ENCODE results near the gene NTRK2. TPM values are rescaled to one million over a fixed set of nuclear protein-coding genes. Genes with fewer than 3 reads are reported as not detected.

The NTRK2 gene
- total and polyA plus RNA-seq, 2 experiments from 2014 or later = 0.99 to 3.7 TPM

DNA sequence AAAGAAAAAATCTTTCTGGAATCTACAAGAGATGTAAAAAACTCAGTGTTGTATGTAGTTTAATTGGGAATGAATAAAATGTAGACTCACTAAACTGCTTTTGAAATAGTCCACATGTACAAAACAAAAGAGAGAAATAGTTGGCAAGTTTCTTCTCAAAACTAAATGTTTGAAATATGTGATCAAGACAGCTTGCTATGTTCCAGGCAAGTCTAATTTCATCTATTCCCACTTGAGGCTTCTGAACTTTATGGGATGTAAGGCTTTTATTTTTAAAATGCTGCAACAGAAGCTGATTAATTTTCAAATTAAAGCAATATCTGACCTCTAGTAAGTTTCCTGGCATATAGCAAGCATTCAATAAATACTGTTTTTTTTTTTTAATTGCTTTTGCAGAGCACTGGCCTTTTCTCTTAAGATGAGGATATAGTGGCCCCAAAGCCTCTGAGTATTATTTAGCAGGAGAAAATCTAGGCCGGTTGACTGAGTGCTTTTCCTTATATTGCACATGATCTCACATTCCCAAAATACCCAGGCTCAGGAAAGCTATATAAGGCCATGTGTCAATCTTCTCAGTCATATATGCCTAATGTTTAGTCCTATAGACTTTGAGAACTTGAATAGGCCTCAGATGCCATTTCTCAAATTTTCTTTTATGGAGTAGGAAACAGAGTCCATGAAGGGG, 183.2 kb downstream of the NTRK2 start:
- TF ChIP-seq EZH2 (IDR thresholded peaks at IDR 0.05; ENCODE audit: borderline replicate concordance) = no peak
- TF ChIP-seq, protein P1, sequence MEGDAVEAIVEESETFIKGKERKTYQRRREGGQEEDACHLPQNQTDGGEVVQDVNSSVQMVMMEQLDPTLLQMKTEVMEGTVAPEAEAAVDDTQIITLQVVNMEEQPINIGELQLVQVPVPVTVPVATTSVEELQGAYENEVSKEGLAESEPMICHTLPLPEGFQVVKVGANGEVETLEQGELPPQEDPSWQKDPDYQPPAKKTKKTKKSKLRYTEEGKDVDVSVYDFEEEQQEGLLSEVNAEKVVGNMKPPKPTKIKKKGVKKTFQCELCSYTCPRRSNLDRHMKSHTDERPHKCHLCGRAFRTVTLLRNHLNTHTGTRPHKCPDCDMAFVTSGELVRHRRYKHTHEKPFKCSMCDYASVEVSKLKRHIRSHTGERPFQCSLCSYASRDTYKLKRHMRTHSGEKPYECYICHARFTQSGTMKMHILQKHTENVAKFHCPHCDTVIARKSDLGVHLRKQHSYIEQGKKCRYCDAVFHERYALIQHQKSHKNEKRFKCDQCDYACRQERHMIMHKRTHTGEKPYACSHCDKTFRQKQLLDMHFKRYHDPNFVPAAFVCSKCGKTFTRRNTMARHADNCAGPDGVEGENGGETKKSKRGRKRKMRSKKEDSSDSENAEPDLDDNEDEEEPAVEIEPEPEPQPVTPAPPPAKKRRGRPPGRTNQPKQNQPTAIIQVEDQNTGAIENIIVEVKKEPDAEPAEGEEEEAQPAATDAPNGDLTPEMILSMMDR (IDR thresholded peaks at IDR 0.05; ENCODE audit: poor library complexity) = no peak
- Histone ChIP-seq H3K27me3 (no peaks in the 10 kb centered on the region), H3K79me2 (no peaks in the 10 kb centered on the region), H4K20me1 (ENCODE audit: insufficient read depth, poor library complexity, severe bottlenecking) (no peaks in the 10 kb centered on the region), H3K4me2 (no peak overlapping the region), H3K9me2 (replicated peaks; ENCODE audit: insufficient read depth) (no peaks in the 10 kb centered on the region), H3K9me3 (ENCODE audit: low read depth) (no peaks in the 10 kb centered on the region), H2AFZ (no peak overlapping the region), H3K27ac (no peak overlapping the region), H3K4me3 (no peak overlapping the region), H3K4me1 (ENCODE audit: insufficient read depth) (peaks cover 7% of the 10 kb centered on the region), H3K36me3 (replicated peaks; ENCODE audit: insufficient read depth, low read depth) (no peaks in the 10 kb centered on the region)
- DNase-seq (ENCODE audit: low spot score) = no peak
- 76% methylated on average over 1 of the region's 1 CpG for WGBS (ENCODE audit: low lambda C conversion rate, missing lambda C conversion rate)

DNA sequence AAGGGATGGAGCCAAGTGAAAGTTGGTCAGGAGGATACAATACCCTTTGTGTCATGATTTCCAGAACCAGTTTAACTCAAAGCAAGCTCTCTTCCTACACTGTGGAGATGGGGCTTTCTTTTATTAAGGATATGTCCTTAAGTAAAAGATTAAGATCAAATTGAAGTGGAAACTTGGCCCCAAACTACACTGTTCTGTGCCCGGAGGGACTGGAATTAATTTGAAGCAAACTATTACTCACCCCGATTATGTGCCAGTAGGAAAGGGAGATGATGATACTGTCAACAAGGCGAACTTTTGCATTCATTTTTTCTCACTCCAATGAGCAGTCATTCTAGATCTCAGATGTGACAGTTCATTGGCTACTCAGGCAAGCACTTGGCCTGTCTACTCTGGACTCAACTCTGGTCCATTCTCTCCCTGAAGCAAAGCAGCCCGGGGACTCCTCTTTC, 186.7 kb downstream of the NTRK2 start:
- H3K9me3 ChIP-seq (ENCODE audit: low read depth) = no peaks in the 10 kb centered on the region

DNA sequence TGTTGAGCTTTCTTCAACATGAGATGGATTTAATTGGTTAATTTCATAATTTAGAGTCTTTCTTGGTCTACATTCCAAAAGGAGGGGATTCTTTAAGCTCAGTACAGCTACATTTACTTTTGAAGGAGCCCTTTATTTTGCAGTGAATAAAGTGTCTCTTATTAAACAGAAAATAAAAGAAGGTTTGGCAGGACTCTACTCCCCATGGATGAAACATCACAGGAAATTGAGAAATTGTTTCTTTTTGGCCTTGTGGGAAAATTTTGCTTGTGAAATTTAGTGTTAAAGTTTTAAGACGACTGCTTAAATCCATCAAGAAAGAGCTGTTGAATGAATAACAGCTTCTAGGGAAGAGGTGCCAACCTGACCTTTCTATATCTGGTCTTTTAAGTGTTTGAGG, 187.7 kb downstream of the NTRK2 start:
- TF ChIP-seq, protein P1 (IDR thresholded peaks at IDR 0.05; ENCODE audit: poor library complexity) = no peak
- H3K79me2 ChIP-seq = no peaks in the 10 kb centered on the region
- H3K9me3 ChIP-seq (ENCODE audit: low read depth) = no peaks in the 10 kb centered on the region
- H3K4me1 ChIP-seq (ENCODE audit: insufficient read depth) = peaks cover 4% of the 10 kb centered on the region
- no peak overlapping the region for H3K4me2 ChIP-seq
- H3K27me3 ChIP-seq = no peaks in the 10 kb centered on the region
- no peaks in the 10 kb centered on the region for H3K9me2 ChIP-seq (replicated peaks; ENCODE audit: insufficient read depth)
- no peaks in the 10 kb centered on the region for H3K36me3 ChIP-seq (replicated peaks; ENCODE audit: insufficient read depth, low read depth)
- no peak overlapping the region for H2AFZ ChIP-seq
- WGBS (ENCODE audit: low lambda C conversion rate, missing lambda C conversion rate) = 61% methylated on average over 1 of the region's 1 CpG
- no peak overlapping the region for H3K4me3 ChIP-seq
- H4K20me1 ChIP-seq (ENCODE audit: insufficient read depth, poor library complexity, severe bottlenecking) = no peaks in the 10 kb centered on the region
- no peak overlapping the region for H3K27ac ChIP-seq
- no peak for DNase-seq (ENCODE audit: low spot score)

More for the DNA sequence above, 186.7 kb downstream of the NTRK2 start:
- Histone ChIP-seq H3K27me3 (no peaks in the 10 kb centered on the region), H3K4me2 (no peak overlapping the region), H3K4me3 (no peak overlapping the region), H3K36me3 (replicated peaks; ENCODE audit: insufficient read depth, low read depth) (no peaks in the 10 kb centered on the region), H3K9me2 (replicated peaks; ENCODE audit: insufficient read depth) (no peaks in the 10 kb centered on the region), H3K4me1 (ENCODE audit: insufficient read depth) (peaks cover 7% of the 10 kb centered on the region), H4K20me1 (ENCODE audit: insufficient read depth, poor library complexity, severe bottlenecking) (no peaks in the 10 kb centered on the region), H3K27ac (no peak overlapping the region), H2AFZ (no peak overlapping the region), H3K79me2 (no peaks in the 10 kb centered on the region)
- TF ChIP-seq, protein P1 (IDR thresholded peaks at IDR 0.05; ENCODE audit: poor library complexity) = no peak
- TF ChIP-seq EZH2 (IDR thresholded peaks at IDR 0.05; ENCODE audit: borderline replicate concordance) = no peak
- no peak for TF ChIP-seq EZH2phosphoT487 (IDR thresholded peaks at IDR 0.05; ENCODE audit: low read depth, severe bottlenecking, unreplicated experiment)
- no peak for DNase-seq (ENCODE audit: low spot score)
- 89% methylated on average over 4 of the region's 4 CpGs for WGBS (ENCODE audit: low lambda C conversion rate, missing lambda C conversion rate)

Measured in hepatocyte (in vitro differentiated cells).